ENCODE measurements around the gene C2CD2. TPM values are rescaled to one million over a fixed set of nuclear protein-coding genes. Genes with fewer than 3 reads are reported as not detected.
A peak's percentile ranks its signal among the peaks of the same experiment; 100 is the strongest.

C2CD2 gene
- total RNA-seq, 2 experiments from 2014 or later = 6.9 to 7.3 TPM

GRCh38 chr21:41987310-41987709 is 33.5 kb upstream of the C2CD2 start:
- peaks cover 3% of the 10 kb centered on the region for H3K27me3 Mint-ChIP-seq (ENCODE audit: low read depth)
- H3K9me3 Mint-ChIP-seq = peaks cover 7% of the 10 kb centered on the region
- no peak for DNase-seq
- peaks cover 12% of the 10 kb centered on the region for H3K36me3 Mint-ChIP-seq (ENCODE audit: low read depth)
- no peak overlapping the region for H3K4me3 Mint-ChIP-seq
- CTCF ChIA-PET = no interaction called here
- intact Hi-C loops (cut with micrococcal nuclease) = no loop called here
- no peak overlapping the region for H3K27ac Mint-ChIP-seq
- no peaks in the 10 kb centered on the region for H3K4me1 Mint-ChIP-seq (ENCODE audit: low read depth)

DNA sequence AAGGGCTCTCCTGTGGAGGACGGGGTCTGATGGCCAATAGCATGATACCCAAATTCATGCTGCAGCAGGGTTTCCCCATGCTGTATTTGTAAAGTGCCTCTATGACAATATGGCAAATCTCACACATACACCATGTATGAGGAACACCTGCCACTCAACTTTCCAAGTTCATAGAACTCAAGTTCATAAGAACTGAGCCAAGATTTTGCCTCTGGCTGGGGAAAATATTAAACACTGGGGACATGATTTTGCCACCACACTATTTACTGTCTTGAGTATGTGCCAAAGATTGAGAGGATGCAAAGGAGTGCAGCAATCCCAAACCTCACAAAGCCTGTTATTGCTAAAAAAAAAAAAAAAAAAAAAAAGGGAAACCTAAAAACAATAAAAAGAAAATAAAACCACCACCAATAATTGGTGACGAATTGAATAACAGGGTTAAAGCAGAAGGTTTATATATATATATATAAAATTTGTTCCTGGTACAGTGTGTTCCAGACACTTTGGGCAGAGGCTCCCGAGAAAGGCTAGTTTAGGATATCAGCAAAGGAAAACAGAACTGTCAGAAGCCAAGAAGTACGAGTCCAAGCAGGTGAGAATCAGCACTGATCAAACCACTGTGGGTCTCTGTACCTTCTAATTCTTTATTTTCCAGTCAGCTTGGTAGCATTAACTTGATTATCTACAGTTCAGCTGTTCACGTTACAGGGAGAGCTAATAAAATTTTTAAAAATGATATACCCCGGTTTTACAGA is 32.0 kb upstream of the C2CD2 start:
- DNase-seq = no peak
- Mint-ChIP-seq H3K27me3 (ENCODE audit: low read depth) (peaks cover 3% of the 10 kb centered on the region), H3K36me3 (ENCODE audit: low read depth) (peaks cover 3% of the 10 kb centered on the region), H3K9me3 (peaks cover 7% of the 10 kb centered on the region), H3K4me3 (no peak overlapping the region), H3K27ac (no peak overlapping the region), H3K4me1 (ENCODE audit: low read depth) (no peaks in the 10 kb centered on the region)
- CTCF ChIA-PET = interaction anchor here (2.8 kb wide), 1 partner anchor 132 kb away, joined by 10 read pairs; no protein-coding TSS in a partner anchor
- intact Hi-C loops (cut with micrococcal nuclease) = no loop called here

DNA sequence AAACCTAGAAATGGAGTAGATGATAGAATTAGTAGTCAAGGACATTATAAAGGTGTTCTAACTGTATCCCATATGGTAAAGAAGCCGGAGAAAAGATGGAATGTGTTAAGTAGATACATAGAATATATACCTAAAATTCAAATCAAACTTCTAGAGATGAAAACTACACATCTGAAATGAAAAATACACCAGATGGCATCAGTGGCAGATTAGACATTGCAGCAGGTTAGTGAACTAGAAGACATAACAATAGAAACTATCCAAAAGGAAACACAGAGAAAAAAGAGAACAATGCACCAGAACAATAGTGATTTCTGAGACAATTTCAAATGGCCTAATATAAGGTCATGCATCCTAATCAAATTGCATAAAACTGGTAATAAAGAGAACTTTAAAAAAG is 29.4 kb upstream of the C2CD2 start:
- intact Hi-C loops (cut with micrococcal nuclease) = no loop called here
- peaks cover 6% of the 10 kb centered on the region for H3K27me3 Mint-ChIP-seq (ENCODE audit: low read depth)
- no peak for DNase-seq
- CTCF ChIA-PET = interaction anchor here (0.7 to 2.8 kb wide), 3 partner anchors 59 to 134 kb away, joined by 4 to 10 read pairs (median 4); no protein-coding TSS in a partner anchor
- no peaks in the 10 kb centered on the region for H3K36me3 Mint-ChIP-seq (ENCODE audit: low read depth)
- H3K4me3 Mint-ChIP-seq = no peak overlapping the region
- no peak overlapping the region for H3K27ac Mint-ChIP-seq
- H3K9me3 Mint-ChIP-seq = peaks cover 14% of the 10 kb centered on the region
- no peaks in the 10 kb centered on the region for H3K4me1 Mint-ChIP-seq (ENCODE audit: low read depth)

DNA sequence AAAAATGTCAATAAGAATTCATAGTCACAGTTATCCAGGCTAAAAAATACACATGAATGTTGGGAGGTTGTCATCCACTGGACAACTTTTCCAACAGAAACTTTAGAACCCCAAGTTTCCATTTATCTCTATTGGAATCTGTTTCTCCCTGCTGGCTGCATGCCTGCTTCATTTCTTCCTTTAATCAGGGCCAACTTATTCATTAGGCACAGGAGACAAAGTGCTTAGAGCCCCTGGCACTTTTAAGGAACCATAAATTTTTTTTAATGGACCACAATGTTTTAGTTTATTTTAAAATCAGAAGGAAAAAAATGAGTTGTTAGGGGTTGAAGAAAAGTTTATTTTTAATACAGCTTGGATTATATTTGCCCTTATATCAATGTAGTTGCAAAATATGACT is 26.7 kb upstream of the C2CD2 start:
- peaks cover 6% of the 10 kb centered on the region for H3K27me3 Mint-ChIP-seq (ENCODE audit: low read depth)
- no peaks in the 10 kb centered on the region for H3K36me3 Mint-ChIP-seq (ENCODE audit: low read depth)
- no peak for DNase-seq
- H3K9me3 Mint-ChIP-seq = peaks cover 14% of the 10 kb centered on the region
- no peaks in the 10 kb centered on the region for H3K4me1 Mint-ChIP-seq (ENCODE audit: low read depth)
- CTCF ChIA-PET = no interaction called here
- intact Hi-C loops (cut with micrococcal nuclease) = no loop called here
- H3K27ac Mint-ChIP-seq = no peak overlapping the region
- no peak overlapping the region for H3K4me3 Mint-ChIP-seq

GRCh38 chr21:41979751-41980369 is 26.0 kb upstream of the C2CD2 start:
- H3K36me3 Mint-ChIP-seq (ENCODE audit: low read depth) = no peaks in the 10 kb centered on the region
- H3K27me3 Mint-ChIP-seq (ENCODE audit: low read depth) = peaks cover 6% of the 10 kb centered on the region
- H3K4me1 Mint-ChIP-seq (ENCODE audit: low read depth) = peaks cover under 1% of the 10 kb centered on the region
- DNase-seq = no peak
- no peak overlapping the region for H3K4me3 Mint-ChIP-seq
- intact Hi-C loops (cut with micrococcal nuclease) = no loop called here
- no peak overlapping the region for H3K27ac Mint-ChIP-seq
- CTCF ChIA-PET = interaction anchor here (1.1 kb wide), 1 partner anchor 93 kb away, joined by 3 read pairs; no protein-coding TSS in a partner anchor
- peaks cover 14% of the 10 kb centered on the region for H3K9me3 Mint-ChIP-seq

DNA sequence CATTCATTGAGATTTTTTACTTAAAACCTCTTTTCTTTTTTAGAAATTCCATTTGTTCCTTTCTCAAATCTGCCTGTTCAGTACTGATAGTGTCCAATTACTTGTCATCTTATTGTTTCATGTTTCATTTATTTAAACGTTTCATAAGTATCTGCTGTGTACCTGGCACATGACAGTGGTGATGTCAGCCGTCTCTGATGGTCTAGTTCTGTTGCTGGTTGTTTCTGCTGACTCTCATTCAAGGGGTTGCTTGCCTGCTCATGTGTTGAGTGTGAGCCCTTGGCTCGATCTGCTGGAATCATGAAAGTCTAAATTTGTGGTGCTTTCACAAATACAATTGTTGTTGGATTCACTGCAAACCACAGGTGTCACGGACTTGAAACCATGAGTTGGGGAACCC is 25.5 kb upstream of the C2CD2 start:
- Mint-ChIP-seq H3K9me3 (peaks cover 14% of the 10 kb centered on the region), H3K4me1 (ENCODE audit: low read depth) (peaks cover 6% of the 10 kb centered on the region), H3K27me3 (ENCODE audit: low read depth) (peaks cover 6% of the 10 kb centered on the region), H3K36me3 (ENCODE audit: low read depth) (no peaks in the 10 kb centered on the region), H3K27ac (no peak overlapping the region), H3K4me3 (no peak overlapping the region)
- DNase-seq = no peak
- intact Hi-C loops (cut with micrococcal nuclease) = no loop called here
- CTCF ChIA-PET = interaction anchor here (1.1 kb wide), 1 partner anchor 94 kb away, joined by 3 read pairs; no protein-coding TSS in a partner anchor

DNA sequence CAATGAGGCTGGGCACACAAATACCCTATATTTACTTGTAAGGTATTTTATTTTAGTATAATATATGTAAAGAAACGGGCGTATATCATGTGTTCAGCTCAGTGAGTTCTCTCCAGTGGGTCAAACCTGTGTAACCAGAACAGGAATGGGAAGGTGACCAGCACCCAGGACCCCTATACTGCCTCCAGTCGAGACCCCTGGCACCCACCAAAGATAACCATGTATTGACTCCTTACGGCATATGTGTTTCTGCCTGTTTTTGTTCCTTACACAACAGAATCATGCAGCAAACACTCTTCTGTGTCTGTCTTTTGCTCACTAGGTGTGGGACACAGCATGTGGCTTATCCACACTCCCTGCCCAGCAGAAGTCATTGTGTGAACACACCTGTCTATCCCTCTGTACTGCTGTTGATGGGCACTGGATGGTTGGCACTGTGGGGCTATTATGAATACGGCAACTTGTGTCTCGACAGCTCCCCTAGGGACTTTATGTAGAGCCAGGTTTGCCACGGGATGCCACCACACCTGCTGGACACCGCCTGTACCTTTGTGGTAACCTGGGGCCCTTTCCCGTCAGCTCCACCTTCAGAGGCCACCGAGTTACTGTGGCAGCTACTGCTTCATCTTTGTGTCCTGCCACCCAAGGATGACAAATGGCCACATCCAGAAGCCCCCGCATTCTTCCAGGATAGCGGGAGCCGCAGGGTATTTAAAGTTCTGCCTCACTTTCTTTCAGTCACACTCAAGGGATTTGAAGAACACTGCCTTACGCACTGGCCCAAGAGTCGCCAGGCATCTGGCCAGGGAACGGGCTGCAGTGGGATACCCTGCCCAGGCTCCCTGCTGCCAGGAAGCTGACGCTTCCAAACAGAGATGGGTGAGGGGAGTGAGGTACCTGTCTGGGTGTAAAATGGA is 23.5 kb upstream of the C2CD2 start:
- peaks cover 3% of the 10 kb centered on the region for H3K27me3 Mint-ChIP-seq (ENCODE audit: low read depth)
- H3K4me1 Mint-ChIP-seq (ENCODE audit: low read depth) = peaks cover 12% of the 10 kb centered on the region
- H3K4me3 Mint-ChIP-seq = no peak overlapping the region
- DNase-seq = no peak
- no peaks in the 10 kb centered on the region for H3K36me3 Mint-ChIP-seq (ENCODE audit: low read depth)
- intact Hi-C loops (cut with micrococcal nuclease) = no loop called here
- CTCF ChIA-PET = interaction anchor here (1.2 kb wide), 1 partner anchor 139 kb away, joined by 4 read pairs; no protein-coding TSS in a partner anchor
- peaks cover 10% of the 10 kb centered on the region for H3K9me3 Mint-ChIP-seq
- no peak overlapping the region for H3K27ac Mint-ChIP-seq

GRCh38 chr21:41976611-41977010 is 22.8 kb upstream of the C2CD2 start:
- Mint-ChIP-seq H3K36me3 (ENCODE audit: low read depth) (no peaks in the 10 kb centered on the region), H3K4me3 (no peak overlapping the region), H3K4me1 (ENCODE audit: low read depth) (peaks cover 12% of the 10 kb centered on the region), H3K27ac (no peak overlapping the region), H3K9me3 (peaks cover 9% of the 10 kb centered on the region), H3K27me3 (ENCODE audit: low read depth) (peaks cover 3% of the 10 kb centered on the region)
- CTCF ChIA-PET = interaction anchor here (1.2 kb wide), 1 partner anchor 140 kb away, joined by 4 read pairs; no protein-coding TSS in a partner anchor
- intact Hi-C loops (cut with micrococcal nuclease) = no loop called here
- no peak for DNase-seq

- peaks cover 9% of the 10 kb centered on the region for H3K9me3 Mint-ChIP-seq
- CTCF ChIA-PET = interaction anchor here (1.2 kb wide), 1 partner anchor 141 kb away, joined by 4 read pairs; no protein-coding TSS in a partner anchor
- no peak overlapping the region for H3K4me3 Mint-ChIP-seq
- intact Hi-C loops (cut with micrococcal nuclease) = no loop called here
- no peak overlapping the region for H3K27ac Mint-ChIP-seq
- H3K36me3 Mint-ChIP-seq (ENCODE audit: low read depth) = no peaks in the 10 kb centered on the region
- DNase-seq = no peak
- H3K27me3 Mint-ChIP-seq (ENCODE audit: low read depth) = peaks cover 3% of the 10 kb centered on the region
- H3K4me1 Mint-ChIP-seq (ENCODE audit: low read depth) = peaks cover 12% of the 10 kb centered on the region
Observed at GRCh38 chr21:41975391-41976272, 21.8 kb upstream of the C2CD2 start.

- Mint-ChIP-seq H3K27me3 (ENCODE audit: low read depth) (peaks cover 3% of the 10 kb centered on the region), H3K9me3 (peaks cover 9% of the 10 kb centered on the region), H3K4me1 (ENCODE audit: low read depth) (peaks cover 12% of the 10 kb centered on the region), H3K36me3 (ENCODE audit: low read depth) (no peaks in the 10 kb centered on the region), H3K4me3 (no peak overlapping the region), H3K27ac (no peak overlapping the region)
- DNase-seq = no peak
- CTCF ChIA-PET = no interaction called here
- intact Hi-C loops (cut with micrococcal nuclease) = loop anchor here (5.0 kb wide), 1 partner anchor 143 kb away; no protein-coding TSS in a partner anchor
Observed at GRCh38 chr21:41974752-41975053, 20.9 kb upstream of the C2CD2 start.

DNA sequence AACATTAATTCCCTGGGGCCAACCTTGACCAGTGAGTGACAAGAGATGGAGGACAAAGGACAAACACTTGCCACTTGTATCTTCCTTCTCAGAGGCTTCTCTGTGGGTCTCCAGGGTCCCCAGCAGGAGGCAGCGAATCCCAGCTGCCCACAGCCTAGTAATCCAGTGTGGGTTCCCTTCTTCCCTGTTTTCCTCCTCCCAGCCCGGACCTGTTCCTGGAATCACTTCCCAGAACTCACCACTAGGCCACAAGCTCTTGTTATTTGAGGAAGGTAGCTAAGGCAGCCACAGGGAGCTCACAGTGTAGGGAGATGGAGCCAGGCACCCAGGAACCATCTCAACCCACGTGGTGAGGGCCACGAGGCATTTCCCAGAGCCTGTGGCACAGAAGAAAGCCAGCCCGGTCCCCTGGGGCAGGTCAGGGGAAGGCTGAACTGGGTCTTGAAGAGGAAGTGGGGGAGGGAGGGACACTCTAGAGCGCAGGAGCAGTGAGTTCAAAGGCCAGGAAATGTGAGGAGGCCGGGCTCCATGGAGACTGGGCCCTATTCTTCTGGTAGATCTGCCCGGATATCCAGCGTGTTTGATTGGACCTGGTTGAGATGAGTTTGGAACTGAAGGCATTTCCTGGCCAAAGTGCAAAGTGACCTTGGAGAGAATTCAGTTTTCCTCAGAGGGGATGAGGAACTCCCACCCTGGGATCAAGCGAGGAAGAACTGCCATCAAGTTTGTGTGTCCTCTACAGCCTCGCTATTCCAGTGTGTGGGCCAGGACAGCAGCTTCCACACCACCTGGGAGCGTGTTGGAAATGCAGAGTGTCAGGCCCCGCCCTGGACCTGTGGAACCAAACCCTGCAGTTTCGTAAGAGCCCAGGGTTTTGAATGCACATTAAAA is 20.3 kb upstream of the C2CD2 start:
- CTCF ChIA-PET = interaction anchor here (1.7 kb wide), 1 partner anchor 134 kb away, joined by 6 read pairs; no protein-coding TSS in a partner anchor
- H3K4me3 Mint-ChIP-seq = no peak overlapping the region
- intact Hi-C loops (cut with micrococcal nuclease) = loop anchor here (5.0 kb wide), 1 partner anchor 143 kb away; no protein-coding TSS in a partner anchor
- no peaks in the 10 kb centered on the region for H3K27me3 Mint-ChIP-seq (ENCODE audit: low read depth)
- peaks cover 12% of the 10 kb centered on the region for H3K4me1 Mint-ChIP-seq (ENCODE audit: low read depth)
- peaks cover 5% of the 10 kb centered on the region for H3K9me3 Mint-ChIP-seq
- DNase-seq = peak; percentile 52
- H3K27ac Mint-ChIP-seq = peak overlapping the region; percentile 50
- H3K36me3 Mint-ChIP-seq (ENCODE audit: low read depth) = no peaks in the 10 kb centered on the region
